Ovary (tissue), 3 donors: ENCODE results near the gene FBXL16.

Experiments used
- POLR2A ChIP-seq: fragments of 450-650 bp; IDR thresholded peaks from one replicate; pipeline ENCODE4 v1.6.1; 2017; ENCODE audit warnings: antibody characterized with exemption, mild to moderate bottlenecking, moderate library complexity
- TF ChIP-seq, protein P1 (sequence below), 3 donors: fragments of 450-650 bp in 2 of 3; fragments of 200-600 bp in 1 of 3; IDR thresholded peaks; one replicate each; pipeline versions ENCODE4 v1.5.1 to v1.8.0; 2016 to 2022; ENCODE audit warnings: antibody characterized with exemption in 3 of 3, mild to moderate bottlenecking in 1 of 3
- donor health status: DM: no; HTN: no; CAD: no.

- TF ChIP-seq, protein P1, sequence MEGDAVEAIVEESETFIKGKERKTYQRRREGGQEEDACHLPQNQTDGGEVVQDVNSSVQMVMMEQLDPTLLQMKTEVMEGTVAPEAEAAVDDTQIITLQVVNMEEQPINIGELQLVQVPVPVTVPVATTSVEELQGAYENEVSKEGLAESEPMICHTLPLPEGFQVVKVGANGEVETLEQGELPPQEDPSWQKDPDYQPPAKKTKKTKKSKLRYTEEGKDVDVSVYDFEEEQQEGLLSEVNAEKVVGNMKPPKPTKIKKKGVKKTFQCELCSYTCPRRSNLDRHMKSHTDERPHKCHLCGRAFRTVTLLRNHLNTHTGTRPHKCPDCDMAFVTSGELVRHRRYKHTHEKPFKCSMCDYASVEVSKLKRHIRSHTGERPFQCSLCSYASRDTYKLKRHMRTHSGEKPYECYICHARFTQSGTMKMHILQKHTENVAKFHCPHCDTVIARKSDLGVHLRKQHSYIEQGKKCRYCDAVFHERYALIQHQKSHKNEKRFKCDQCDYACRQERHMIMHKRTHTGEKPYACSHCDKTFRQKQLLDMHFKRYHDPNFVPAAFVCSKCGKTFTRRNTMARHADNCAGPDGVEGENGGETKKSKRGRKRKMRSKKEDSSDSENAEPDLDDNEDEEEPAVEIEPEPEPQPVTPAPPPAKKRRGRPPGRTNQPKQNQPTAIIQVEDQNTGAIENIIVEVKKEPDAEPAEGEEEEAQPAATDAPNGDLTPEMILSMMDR (IDR thresholded peaks at IDR 0.05) = no peak
- no peak for TF ChIP-seq POLR2A
Measured at GRCh38 chr16:654034-654433, 51.6 kb downstream of the FBXL16 start.
